HG03575 (cell line): ENCODE measurements around the gene TRIM24.

Experiments
- ATAC-seq: cut with Tn5 transposase; IDR thresholded peaks from one replicate; pipeline ENCODE4 v1.9.1; 2021; ENCODE audit not compliant: unreplicated experiment, insufficient number of reproducible peaks, low FRiP score; ENCODE audit errors: extremely low read depth

TRIM24 gene

GRCh38 chr7:138595454-138595853 is 135.4 kb downstream of the TRIM24 start:
- ATAC-seq: no peak

- no peak for ATAC-seq
Measured at GRCh38 chr7:138602451-138602850, 142.4 kb downstream of the TRIM24 start.

GRCh38 chr7:138603549-138604318 is 143.7 kb downstream of the TRIM24 start:
- ATAC-seq: no peak

- ATAC-seq: no peak
Measured at GRCh38 chr7:138606236-138606635, 146.2 kb downstream of the TRIM24 start.

- no peak for ATAC-seq
Measured at GRCh38 chr7:138607216-138608126, 147.4 kb downstream of the TRIM24 start.

GRCh38 chr7:138608275-138608674 is 148.2 kb downstream of the TRIM24 start:
- no peak for ATAC-seq

- ATAC-seq: no peak
Measured at GRCh38 chr7:138610671-138611170, 150.7 kb downstream of the TRIM24 start.

- ATAC-seq: no peak
Measured at GRCh38 chr7:138613630-138614029, 153.6 kb downstream of the TRIM24 start.

- ATAC-seq: no peak
Measured at GRCh38 chr7:138616085-138616484, 156.0 kb downstream of the TRIM24 start.

GRCh38 chr7:138618506-138618905 is 158.4 kb downstream of the TRIM24 start:
- ATAC-seq: no peak

GRCh38 chr7:138618933-138619332 is 158.9 kb downstream of the TRIM24 start:
- no peak for ATAC-seq

GRCh38 chr7:138622841-138623240 is 162.8 kb downstream of the TRIM24 start:
- no peak for ATAC-seq

- ATAC-seq: no peak
Measured at GRCh38 chr7:138625084-138625848, 165.2 kb downstream of the TRIM24 start.

- no peak for ATAC-seq
Measured at GRCh38 chr7:138625849-138626230, 165.8 kb downstream of the TRIM24 start.

GRCh38 chr7:138626846-138627245 is 166.8 kb downstream of the TRIM24 start:
- no peak for ATAC-seq

- ATAC-seq: no peak
Measured at GRCh38 chr7:138627361-138627760, 167.3 kb downstream of the TRIM24 start.

GRCh38 chr7:138630059-138630610 is 170.1 kb downstream of the TRIM24 start:
- no peak for ATAC-seq

- no peak for ATAC-seq
Measured at GRCh38 chr7:138632384-138632783, 172.3 kb downstream of the TRIM24 start.
